ENCODE data around the gene CUX1.

- TF ChIP-seq, protein P1, sequence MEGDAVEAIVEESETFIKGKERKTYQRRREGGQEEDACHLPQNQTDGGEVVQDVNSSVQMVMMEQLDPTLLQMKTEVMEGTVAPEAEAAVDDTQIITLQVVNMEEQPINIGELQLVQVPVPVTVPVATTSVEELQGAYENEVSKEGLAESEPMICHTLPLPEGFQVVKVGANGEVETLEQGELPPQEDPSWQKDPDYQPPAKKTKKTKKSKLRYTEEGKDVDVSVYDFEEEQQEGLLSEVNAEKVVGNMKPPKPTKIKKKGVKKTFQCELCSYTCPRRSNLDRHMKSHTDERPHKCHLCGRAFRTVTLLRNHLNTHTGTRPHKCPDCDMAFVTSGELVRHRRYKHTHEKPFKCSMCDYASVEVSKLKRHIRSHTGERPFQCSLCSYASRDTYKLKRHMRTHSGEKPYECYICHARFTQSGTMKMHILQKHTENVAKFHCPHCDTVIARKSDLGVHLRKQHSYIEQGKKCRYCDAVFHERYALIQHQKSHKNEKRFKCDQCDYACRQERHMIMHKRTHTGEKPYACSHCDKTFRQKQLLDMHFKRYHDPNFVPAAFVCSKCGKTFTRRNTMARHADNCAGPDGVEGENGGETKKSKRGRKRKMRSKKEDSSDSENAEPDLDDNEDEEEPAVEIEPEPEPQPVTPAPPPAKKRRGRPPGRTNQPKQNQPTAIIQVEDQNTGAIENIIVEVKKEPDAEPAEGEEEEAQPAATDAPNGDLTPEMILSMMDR (IDR thresholded peaks at IDR 0.05; ENCODE audit: borderline replicate concordance, extremely low read depth, low read length, poor library complexity, severe bottlenecking), result no peak
- TF ChIP-seq EZH2 (IDR thresholded peaks at IDR 0.05; ENCODE audit: borderline replicate concordance, low read depth, low read length, severe bottlenecking), result no peak
Observed at GRCh38 chr7:101841328-101841727, 23.9 kb downstream of the CUX1 start.
